NCI-H748 treated with DMSO at 0.1 percent for 48 hours (cell line): ENCODE data around the gene DNAH2.
A peak's percentile ranks its signal among the peaks of the same experiment; 100 is the strongest.

ENCODE experiments used
- DNase-seq: peaks from one replicate; lab custom pipeline; 2025; lab: John Stamatoyannopoulos, UW

The DNAH2 gene

GRCh38 chr17:7820231-7820630 is 102.7 kb downstream of the DNAH2 start:
- no peak for DNase-seq

DNA sequence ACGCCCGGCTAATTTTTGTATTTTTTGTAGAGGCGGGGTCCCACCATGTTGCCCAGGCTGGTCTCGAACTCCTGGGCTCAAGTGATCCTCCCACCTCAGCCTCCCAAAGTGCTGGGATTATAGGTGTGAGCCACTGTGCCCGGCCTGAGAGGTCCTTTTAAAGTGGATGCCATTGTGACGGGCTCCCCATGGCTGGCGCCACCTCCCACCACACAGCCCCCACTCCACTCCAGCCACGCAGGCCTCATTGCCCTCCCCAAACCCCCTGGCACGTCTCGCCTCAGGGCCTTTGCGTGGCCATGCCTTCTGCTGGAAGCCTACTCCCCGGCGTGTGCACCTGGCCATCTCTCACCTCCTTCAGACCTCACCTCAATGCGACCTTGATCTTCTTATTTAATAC is 104.6 kb downstream of the DNAH2 start:
- no peak for DNase-seq

DNA sequence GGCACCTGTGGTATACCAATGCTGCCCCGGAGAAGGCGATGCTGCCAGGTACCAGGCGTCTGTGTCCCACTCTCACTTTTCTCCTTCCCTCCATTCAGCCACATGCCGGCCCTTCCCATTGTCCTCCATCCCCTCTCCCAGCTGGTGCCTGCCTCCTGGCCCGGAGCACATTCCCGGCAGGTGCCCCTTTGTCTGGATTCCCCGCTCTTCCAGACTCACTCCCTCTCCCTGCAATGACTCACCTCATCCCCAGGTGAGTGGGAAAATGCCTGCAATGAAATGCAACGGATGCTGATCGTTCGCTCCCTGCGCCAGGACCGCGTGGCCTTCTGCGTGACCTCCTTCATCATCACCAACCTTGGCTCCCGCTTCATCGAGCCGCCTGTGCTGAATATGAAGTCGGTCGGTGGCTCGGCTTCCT is 106.0 kb downstream of the DNAH2 start:
- DNase-seq: no peak

DNA sequence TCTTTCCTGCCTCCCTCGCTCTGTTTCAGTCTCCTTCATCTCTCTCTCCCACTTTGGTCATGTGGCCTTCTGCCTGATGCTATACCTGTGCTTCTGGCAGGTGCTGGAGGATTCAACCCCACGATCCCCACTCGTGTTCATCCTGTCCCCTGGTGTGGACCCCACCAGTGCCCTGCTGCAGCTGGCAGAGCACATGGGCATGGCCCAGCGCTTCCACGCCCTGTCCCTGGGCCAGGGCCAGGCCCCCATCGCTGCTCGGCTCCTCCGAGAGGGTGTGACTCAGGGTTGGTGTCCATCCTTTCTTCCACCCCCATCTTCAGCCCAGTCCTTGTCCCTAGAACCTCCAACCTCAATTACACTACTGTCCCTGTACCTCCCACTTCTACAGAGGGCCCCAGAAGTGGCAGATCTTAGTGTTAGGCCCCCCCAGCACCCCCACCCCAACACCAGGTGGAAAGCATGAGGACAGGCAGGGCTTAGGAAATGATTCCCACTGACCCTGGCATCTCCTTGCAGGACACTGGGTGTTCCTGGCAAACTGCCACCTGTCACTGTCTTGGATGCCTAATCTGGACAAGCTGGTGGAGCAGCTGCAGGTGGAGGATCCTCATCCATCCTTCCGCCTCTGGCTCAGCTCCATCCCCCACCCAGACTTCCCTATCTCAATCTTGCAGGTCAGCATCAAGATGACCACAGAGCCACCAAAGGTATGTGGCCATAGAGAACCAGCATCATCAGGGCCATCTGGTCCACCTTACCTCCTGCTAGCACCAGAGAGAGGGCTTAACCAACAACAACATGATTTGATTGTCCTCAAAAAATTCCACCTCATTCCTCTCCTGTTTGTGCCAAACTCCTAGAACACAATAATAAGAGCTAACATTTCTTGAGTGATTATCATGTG is 106.7 kb downstream of the DNAH2 start:
- no peak for DNase-seq

DNA sequence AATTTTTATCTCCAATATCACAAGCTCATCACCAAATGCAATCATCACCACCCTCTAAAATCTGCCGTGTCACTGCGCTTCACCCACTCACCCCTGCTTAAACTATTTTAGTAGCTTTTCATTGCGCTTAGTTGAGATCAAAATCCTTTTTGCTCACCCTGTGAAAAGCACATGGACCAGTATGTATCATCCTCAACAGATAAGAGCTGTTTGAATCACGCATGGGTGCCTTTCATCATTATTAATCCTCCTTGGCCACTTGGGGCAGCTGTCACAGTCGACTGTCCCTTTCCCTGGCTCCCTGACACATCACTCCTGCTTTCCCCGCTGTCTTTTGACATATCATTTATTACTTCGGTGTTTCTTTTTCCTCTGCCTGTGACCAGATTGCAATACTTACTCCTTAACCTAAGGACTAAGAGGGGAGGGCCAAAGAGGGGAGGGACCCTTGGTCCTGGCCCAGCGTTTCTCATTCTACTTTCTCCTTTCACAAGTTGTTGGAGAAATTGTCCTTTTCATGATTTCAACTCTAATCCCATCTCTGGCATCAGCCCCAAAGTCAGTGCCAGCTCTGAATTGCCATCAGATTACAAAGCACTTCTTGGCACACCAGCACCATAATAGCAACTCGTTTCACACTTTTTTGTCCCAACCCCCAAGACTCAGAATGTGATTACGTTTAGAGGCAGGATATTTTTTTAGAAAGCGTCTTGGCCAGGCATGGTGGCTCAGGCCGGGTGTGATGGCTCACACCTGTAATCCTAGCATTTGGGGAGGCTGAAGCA is 107.9 kb downstream of the DNAH2 start:
- no peak for DNase-seq

DNA sequence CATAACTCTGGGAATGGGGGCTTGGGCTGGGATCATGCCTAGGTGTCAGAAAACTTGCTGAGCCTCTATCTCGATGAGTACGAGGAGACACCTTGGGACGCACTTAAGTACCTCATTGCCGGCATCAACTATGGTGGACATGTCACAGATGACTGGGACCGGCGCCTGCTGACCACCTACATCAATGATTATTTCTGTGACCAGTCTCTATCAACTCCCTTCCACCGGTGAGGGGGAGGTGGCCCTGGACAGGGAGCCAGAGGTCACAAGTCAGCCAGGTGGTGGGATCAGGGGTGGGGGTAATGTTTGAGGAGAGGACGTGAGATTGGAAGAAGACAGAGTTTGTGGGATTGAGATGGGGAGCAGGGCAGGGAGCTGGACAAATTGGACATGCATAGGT is 113.1 kb downstream of the DNAH2 start:
- no peak for DNase-seq

GRCh38 chr17:7831233-7831632 is 113.7 kb downstream of the DNAH2 start:
- DNase-seq: no peak

- no peak for DNase-seq
Measured at GRCh38 chr17:7832431-7832830, 114.9 kb downstream of the DNAH2 start.

DNA sequence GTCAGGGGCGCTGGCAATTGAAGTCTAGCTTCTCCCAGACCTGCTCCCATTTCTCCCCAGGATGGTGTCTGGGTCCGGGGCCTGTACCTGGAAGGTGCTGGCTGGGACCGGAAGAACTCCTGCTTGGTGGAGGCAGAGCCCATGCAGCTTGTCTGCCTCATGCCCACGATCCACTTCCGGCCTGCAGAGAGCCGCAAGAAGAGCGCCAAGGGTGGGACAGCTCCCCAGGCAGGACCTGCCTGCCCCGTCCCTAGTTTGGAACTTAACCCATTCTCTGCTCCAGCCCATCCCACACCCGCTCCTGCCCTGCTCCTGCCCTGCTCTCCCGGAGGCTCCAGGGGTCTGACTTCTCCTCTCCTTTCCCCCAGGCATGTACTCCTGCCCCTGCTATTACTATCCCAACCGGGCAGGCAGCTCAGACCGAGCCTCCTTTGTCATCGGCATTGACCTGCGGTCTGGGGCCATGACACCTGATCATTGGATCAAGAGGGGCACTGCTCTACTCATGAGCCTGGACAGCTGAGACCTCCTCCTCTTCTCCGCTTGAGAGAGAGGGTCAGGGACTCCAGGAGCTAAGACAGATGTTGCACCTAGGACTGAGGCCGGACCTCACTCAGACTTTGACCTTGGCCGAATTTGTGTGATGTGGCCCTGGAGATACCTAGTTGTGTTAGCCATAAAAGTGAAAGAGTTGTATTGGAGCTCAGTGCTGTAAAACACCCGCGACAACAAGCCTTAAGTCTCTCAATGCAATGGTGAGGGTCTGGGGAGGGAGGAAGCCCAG is 115.7 kb downstream of the DNAH2 start:
- no peak for DNase-seq

- peak; percentile 93 for DNase-seq
Measured at GRCh38 chr17:7833795-7834541, 116.4 kb downstream of the DNAH2 start, which contains the start of gene KDM6B. Gene KDM6B, plus strand, starts transcription at chr17:7834217. Its CDS starts 11,338 bp downstream, at chr17:7845555.

GRCh38 chr17:7834542-7834956 is 117.0 kb downstream of the DNAH2 start:
- DNase-seq: peak; percentile 50

DNA sequence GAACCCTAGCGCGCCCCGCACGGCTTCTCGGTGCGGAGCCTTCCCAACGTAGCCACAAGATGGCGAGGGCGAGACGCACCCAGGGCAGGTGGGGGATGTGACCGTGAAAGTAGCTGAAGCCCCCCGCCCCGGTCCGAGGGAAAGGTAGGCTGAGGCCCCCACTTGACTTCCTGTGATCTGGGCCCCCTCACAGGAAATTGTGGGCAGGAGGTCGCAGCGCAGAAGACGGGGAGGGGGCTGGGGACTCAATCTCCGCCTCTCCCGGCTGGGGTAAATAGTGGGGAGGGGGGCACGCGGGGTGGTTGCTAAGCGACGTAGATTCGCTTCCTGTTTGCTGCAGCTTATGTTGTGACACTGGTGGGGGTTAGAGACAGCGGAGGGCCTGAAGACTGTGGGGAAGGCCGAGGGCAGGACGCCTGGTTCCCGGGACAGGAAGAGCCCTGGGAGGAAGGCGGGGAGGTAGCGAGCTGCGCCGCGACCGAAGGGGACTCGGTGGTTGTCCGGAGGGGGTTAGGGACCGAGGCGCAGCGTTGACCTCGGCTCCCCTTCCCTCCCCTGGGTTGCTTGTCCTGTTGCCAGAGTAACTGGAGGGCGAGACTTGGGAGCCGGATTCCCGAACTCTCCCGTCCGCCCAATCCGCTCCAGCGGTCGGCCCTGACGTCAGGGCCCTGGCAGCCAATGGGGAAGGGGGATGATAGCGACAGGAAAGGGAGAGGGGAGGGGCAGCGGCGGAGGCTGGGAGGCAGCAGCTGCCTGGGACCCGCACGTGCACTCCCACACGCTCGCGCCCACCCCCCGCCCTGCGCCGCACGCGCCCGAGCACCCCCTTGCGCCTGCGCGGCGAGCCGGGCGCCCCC is 117.6 kb downstream of the DNAH2 start:
- peak; percentile 97 for DNase-seq

- peak; percentile 67 for DNase-seq
Measured at GRCh38 chr17:7835814-7836595, 118.5 kb downstream of the DNAH2 start.

GRCh38 chr17:7836596-7837407 is 119.3 kb downstream of the DNAH2 start:
- peak; percentile 87 for DNase-seq

- DNase-seq: peak; percentile 53
Measured at GRCh38 chr17:7837408-7838088, 120.0 kb downstream of the DNAH2 start.

DNA sequence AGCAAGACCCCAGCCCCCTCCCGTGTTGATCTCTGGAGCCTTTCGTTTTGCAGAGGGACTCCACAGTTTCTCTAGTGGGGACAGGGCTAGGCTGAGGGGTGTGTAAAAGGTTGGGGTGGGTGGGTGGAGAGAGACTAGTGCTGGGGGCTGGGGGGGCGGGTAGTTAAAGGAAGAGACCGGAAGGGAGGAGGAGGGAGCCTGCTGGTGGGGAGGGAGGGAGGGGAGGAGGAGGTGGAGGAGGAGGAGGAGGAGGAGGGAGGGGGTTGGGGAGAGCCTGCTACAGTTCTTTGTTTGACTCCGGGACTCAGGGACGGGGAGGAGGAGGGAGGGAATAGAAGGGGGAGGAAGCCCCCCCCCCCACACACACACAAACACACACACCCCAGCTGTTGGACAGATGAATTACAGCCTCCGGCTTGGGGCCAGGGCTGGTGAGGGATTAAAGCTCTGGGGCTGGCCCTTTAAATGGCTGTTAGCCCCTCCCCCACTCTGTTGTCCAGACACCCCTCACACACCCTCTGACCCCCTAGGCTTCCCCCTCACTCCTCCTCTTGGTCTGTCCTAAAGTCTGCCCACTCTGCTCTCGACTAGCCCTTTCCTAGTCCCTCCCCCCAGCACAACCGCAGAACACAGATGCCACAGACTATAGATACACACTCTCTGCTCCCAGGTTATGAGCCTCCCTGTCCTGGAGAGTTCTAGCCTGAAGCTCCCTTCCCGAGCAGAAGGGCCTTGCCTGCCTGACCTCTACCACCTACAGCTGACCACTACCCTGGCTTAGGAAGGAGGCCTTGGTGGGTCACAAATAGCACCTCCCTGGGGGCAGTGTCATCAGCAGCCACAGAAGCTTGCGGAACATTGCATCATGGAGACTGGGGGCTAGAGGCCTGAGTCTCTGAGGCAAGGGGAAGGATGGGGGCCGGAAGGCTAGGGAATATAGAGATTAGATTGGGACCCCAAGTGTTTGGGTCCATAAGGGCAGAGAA is 120.8 kb downstream of the DNAH2 start:
- peak; percentile 44 for DNase-seq
